Left ventricle myocardium superior (tissue), 1 donor: ENCODE measurements around the gene CELF4. TPM values are rescaled to one million over a fixed set of nuclear protein-coding genes. Genes with fewer than 3 reads are reported as not detected.

Experiments used
- ATAC-seq: fragments of 200-7000 bp; cut with Tn5 transposase; one replicate; pipeline ENCODE4 v1.9.1; 2020; ENCODE audit warnings: mild to moderate bottlenecking, moderate library complexity
- DNase-seq: peaks from one replicate; pipeline ENCODE4 v3.0.0-alpha.2; 2020
- intact Hi-C: fragments of 100-400 bp; cut with micrococcal nuclease; formaldehyde crosslinking; loops from one replicate; pipeline ENCODE4 v1.11.0; 2022
- total RNA-seq: library from RNA; stranded (reverse); fragmentation: NEBNext Ultra II Directional; extraction: Animal tissue kit (Norgen Biotek cat#: 25700); gene quantifications from one replicate; pipeline ENCODE4 v1.2.1, GENCODE V29; 2021
- donor health status: DM: no; HTN: yes; CAD: no; lungs with severe emphysema.

Gene CELF4
- total RNA-seq, 1 donor from 2014 or later = 0.52 TPM

- ATAC-seq (no peak), DNase-seq (no peak)
- intact Hi-C loops = no loop called here
Measured at GRCh38 chr18:37456395-37456794, 109.2 kb downstream of the CELF4 start.

GRCh38 chr18:37453752-37454151 lies 111.8 kb downstream of the CELF4 start:
- ATAC-seq = peak; percentile 28
- intact Hi-C loops = no loop called here
- DNase-seq = no peak

DNA sequence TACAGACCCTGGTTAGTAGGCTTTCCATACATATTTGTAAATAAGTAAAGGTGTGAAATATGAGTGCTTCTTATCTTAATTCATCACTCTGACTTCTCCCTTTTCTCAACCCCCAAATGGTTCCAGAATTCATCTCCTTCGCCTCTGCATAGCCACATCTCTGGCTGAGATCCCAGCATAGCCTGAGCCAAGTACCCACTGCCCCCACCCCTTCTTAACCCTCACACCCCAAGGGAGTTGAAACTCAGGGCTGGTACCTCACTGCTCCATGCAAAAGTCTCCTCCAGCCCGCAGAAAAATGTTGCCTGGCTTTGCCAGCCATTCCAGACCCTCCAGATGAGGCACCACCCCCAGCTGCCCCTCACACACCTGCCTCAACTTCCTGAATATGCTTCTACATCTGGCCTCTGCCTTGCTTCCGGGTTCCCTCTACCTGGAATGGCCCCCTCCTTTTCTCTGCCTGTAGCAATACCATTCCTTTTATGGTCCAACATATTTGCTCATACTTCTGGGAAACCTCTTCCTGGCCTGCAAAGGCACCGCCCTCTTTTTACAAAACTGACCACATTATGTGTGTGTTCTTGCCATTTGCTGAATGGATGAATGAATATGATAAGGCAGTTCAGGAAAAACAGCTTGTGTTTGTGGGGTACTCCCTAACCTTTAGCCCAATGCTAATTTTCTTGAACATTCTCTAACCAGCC lies 112.8 kb downstream of the CELF4 start:
- no peak for DNase-seq
- peak; percentile 56 for ATAC-seq
- intact Hi-C loops = no loop called here

GRCh38 chr18:37452015-37452414 lies 113.6 kb downstream of the CELF4 start:
- DNase-seq (no peak), ATAC-seq (no peak)
- intact Hi-C loops = no loop called here

- DNase-seq (no peak), ATAC-seq (no peak)
- intact Hi-C loops = no loop called here
Measured at GRCh38 chr18:37451239-37451825, 114.3 kb downstream of the CELF4 start.

DNA sequence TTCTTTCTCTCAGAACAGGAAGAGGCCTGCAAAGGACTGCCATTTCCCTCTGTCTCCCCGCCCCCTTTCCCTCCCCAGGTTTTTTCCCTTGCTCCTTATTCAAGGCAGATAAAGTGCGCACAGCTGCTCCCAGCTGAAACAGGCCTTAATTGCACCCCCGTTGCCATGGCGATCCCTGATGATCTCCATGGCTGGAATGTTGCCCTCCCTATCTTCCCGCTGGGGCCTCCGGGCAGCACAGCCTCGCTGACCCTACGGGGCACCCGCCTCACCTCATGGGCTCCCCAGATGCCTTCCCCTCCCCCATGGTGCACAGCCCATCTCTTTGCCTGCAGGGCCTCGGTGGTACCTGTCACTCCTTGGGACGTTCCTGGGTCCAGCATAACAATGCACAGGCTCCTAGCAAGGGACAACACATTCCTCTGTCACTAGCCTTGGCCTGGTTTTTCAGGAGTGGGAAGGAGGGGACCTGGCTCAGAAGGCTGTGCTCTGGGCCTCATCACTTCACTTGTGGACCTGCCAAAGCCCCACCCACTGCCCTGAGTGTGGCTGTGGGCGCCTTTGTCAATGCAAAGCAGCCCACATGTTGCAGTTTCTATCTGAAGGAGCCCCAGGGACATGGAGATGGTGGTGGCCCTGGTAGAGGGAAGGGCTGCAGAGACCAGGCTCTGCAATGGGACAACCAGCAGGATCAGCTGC lies 115.0 kb downstream of the CELF4 start:
- DNase-seq (no peak), ATAC-seq (peak; percentile 33)
- intact Hi-C loops = no loop called here

DNA sequence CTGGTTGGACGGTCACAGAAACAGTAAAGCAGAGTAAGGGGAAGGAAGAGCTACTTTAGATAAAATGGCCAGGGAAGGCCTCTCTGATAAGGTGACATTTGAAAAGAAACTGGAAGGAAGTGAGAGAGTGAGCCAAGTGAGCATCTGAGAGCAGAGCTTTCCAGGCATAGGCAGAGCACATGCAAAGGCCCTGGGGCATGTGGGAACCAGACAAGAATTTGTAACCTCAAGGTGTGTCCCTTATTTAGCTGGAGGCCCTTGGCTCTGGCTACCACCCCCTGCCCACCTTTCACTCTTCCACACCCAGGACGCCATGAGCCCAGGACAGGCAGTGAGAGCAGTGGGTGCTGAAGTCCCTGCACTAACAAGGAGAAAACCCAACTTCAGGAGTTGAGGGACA lies 116.0 kb downstream of the CELF4 start:
- DNase-seq = no peak
- no peak for ATAC-seq
- intact Hi-C loops = no loop called here

DNA sequence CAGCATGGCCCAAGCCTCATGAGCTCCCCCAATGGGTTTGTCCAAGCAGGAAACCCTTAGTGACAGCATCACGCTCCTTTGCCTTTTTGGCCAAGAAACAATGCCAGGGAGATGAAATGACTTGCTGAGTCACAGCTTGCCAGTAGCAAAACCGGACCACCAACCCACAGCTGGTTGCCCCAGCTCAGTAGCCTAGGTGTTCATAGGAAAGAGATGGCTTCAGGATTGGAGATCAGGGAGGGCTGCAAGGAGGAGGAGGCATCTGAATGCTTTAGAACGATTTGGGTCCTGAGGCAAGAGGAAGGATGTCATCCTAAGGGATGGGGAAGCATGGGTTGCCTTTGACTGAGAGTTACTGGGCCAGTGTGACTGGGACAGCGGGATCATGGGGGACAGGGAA lies 116.7 kb downstream of the CELF4 start:
- no peak for ATAC-seq
- no peak for DNase-seq
- intact Hi-C loops = no loop called here

DNA sequence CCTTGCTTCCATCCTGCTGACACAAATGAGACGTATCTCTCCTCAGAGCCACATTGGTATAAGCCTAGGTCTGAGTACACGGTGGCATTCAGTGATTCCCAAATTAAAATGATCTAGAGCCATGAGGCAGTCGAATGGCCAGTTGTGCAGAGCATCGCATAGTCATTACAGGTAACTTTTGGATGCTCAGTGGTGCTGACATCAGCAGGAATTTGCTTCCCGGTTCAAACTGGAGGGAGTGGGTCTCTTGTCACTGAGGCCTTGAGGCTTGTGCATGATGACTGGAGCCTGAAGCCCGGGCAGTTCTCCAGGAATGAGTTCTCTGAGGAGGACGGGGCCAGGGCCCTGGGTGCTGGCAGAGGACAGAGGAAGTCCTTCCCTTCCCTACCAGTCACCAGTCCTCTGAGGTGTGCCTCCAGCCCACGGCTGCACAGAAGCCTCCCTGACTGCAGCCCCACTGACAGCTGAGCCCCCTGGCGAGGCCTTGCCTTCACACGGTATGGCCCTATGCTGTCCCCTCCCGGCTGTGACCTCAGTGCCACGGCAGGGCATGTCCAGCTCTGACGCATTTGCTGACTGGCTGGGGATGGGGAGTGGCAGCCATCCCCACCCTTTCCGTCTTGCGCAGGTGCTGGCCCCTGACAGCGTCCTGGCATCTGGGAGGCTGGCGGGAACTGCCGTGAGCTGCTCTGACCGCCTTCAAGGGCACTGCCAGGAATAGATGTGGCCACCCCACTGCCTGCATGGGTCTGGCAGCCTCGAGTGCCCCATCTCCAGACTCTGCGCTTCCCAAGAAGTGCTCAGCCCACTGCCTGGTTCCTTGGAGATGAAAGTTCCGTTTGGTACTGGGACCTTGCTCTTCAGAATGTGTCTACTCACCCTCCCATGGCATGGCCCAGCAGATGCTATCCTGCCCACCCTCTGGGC lies 117.4 kb downstream of the CELF4 start:
- DNase-seq (no peak), ATAC-seq (no peak)
- intact Hi-C loops = no loop called here

GRCh38 chr18:37445836-37446235 lies 119.8 kb downstream of the CELF4 start:
- no peak for ATAC-seq
- DNase-seq = no peak
- intact Hi-C loops = no loop called here

DNA sequence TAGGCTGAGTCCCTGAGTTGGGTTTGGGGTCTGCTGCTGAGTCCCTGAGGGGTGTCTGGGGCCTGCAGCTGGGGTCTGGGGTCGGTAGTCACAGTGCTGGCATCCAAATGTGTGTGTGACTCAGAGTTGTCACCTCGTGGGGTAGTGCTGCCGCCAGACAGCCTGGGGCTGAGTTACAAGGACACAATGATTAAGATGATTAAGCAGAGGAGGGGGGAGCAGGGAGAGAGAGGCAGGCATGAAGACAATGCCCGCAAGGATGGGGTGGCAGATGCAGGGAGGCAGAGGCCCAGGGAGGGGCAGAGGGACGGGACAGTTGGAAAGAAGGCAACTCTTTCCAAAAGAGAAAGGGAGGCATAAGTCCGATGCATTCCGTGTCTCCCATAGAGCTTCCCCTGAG lies 120.2 kb downstream of the CELF4 start:
- DNase-seq (no peak), ATAC-seq (no peak)
- intact Hi-C loops = no loop called here

- ATAC-seq (no peak), DNase-seq (no peak)
- intact Hi-C loops = no loop called here
Measured at GRCh38 chr18:37443325-37444055, 122.1 kb downstream of the CELF4 start.

- ATAC-seq = no peak
- DNase-seq = no peak
- intact Hi-C loops = no loop called here
Measured at GRCh38 chr18:37442477-37442876, 123.1 kb downstream of the CELF4 start.

- no peak for DNase-seq
- no peak for ATAC-seq
- intact Hi-C loops = no loop called here
Measured at GRCh38 chr18:37441821-37442220, 123.8 kb downstream of the CELF4 start.

- DNase-seq = peak; percentile 60
- intact Hi-C loops = no loop called here
- ATAC-seq = peak; percentile 59
Measured at GRCh38 chr18:37440206-37440605, 125.4 kb downstream of the CELF4 start.

DNA sequence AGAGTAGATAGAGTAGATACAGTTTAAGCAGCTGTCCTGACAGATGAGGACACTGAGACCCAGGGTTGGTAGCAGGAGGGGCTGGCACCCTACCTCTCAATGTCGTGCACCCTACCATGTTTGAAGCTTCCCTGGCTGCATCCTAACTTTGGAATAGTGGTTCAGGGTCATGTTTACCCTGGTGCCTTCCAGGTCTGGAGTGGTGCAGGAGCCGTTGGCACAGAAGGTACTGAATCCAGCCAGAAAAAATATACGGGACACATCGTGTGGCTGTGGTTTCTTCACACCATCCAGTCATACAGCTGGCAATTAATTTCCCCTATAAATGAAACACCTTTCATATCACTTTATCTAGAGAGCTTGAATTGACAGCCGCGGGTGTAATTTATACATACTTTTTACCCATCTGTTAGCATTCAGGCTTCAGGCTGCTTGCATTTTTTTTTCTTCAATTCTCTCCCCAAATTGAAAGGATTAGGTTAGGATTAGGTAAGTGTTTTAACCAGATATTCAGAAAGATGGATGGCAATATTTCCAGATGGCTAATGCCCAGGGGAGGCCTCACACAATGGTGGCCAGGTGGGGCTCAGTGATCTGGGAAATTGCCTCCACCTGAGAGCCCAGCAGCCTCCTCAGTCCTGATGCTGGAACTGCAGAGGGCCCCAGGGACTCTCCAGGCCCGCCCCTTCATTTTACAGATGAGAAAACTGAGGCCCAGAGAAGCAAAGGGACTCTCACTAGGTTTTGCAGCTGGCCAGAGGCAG lies 127.0 kb downstream of the CELF4 start:
- DNase-seq = no peak
- no peak for ATAC-seq
- intact Hi-C loops = no loop called here

DNA sequence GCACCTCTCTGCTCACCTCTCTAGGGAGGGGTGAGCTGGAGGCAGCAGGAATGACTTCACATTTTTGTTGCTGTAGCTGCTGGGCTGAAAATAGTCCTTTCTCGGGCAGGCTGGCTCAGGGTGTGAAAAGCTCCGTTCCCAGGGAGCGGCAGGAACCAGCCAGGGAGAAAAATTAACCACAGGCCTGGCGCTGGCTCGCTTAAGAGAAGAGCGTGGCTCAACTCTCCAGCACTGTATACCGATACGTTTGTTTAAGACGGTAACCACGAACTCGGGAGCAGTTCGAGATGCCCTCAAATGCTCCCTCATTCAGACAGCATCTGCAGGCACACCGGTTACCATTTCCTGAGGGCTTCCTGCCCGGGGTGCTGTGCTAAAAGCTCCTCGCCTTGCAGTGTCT lies 129.6 kb downstream of the CELF4 start:
- no peak for DNase-seq
- intact Hi-C loops = no loop called here
- peak; percentile 80 for ATAC-seq

GRCh38 chr18:37435150-37435867 lies 130.3 kb downstream of the CELF4 start:
- ATAC-seq = no peak
- intact Hi-C loops = no loop called here
- no peak for DNase-seq
